DND-41 (cell line): ENCODE measurements around the gene PLEKHA7.

Experiments used
- CTCF ChIP-seq: IDR thresholded peaks from 2 replicates; pipeline ENCODE4 v1.5.1; 2012; ENCODE audit warnings: borderline replicate concordance, low read length, moderate library complexity, mild to moderate bottlenecking; ENCODE audit not compliant: poor library complexity, severe bottlenecking; ENCODE audit errors: extremely low read depth
- EZH2 ChIP-seq: IDR thresholded peaks from 3 replicates; pipeline ENCODE4 v1.6.1; 2012; ENCODE audit warnings: borderline replicate concordance, low read depth, mild to moderate bottlenecking, moderate library complexity, low read length, inconsistent platforms; ENCODE audit not compliant: severe bottlenecking

GRCh38 chr11:16741473-16741872, 272.7 kb downstream of the PLEKHA7 start:
- TF ChIP-seq CTCF (no peak), EZH2 (no peak)
